GM19238 (cell line): ENCODE results near the gene HSD17B4.
"Not testable (repeated sequence)": the region's sequence is repeated elsewhere in the genome, so short reads cannot be mapped to it uniquely, and the experiment has no call there.

ENCODE experiments used
- DNase-seq: peaks from one replicate; pipeline ENCODE4 v3.0.0; 2011; ENCODE audit warnings: low spot score; ENCODE audit not compliant: insufficient read length

Gene HSD17B4

DNA sequence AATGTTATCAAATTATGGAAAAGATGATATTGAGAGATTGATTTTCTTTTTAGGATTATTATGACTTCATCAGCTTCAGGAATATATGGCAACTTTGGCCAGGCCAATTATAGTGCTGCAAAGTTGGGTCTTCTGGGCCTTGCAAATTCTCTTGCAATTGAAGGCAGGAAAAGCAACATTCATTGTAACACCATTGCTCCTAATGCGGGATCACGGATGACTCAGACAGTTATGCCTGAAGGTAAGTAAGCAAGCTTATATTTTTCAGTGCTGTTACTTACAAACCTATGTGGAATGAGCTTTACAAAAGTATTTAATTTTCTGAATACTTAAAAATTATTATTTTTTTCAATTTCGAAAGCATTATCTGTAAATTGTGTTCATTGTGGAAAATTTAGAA lies 26.5 kb downstream of the HSD17B4 start:
- DNase-seq: no peak

DNA sequence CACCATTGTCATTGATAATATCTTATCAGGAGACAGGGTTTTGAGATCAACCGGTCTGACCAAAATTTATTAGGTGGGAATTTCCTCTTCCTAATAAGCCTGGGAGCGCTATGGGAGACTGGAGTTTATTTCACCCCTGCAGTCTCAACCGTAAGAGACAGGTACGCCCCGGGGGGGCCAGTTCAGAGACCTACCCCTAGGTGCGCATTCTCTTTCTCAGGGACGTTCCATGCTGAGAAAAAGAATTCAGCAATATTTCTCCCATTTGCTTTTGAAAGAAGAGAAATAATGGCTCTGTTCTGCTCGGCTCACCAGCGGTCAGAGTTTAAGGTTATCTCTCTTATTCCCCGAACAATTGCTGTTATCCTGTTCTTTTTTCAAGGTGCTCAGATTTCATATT lies 28.3 kb downstream of the HSD17B4 start:
- not testable (repeated sequence) for DNase-seq

DNA sequence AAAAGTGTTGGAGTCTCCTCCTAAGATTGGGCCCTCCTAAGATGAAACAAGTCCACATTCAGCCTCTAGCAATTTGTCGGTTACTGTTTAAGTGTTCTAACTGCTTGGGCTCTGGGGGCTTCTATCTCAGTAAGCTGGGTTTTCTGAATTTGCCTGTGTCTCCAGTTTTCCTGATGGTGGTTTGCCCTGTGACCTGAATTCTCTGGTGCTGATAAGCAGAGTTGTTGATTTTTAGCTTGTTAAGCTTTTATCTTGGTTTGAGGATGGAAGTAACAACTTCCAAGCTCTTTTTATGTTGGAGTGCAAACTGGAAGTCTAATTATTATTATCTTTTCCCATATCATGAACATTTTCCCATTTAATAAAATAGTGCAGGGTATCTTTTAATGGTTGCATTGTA lies 30.9 kb downstream of the HSD17B4 start:
- no peak for DNase-seq

DNA sequence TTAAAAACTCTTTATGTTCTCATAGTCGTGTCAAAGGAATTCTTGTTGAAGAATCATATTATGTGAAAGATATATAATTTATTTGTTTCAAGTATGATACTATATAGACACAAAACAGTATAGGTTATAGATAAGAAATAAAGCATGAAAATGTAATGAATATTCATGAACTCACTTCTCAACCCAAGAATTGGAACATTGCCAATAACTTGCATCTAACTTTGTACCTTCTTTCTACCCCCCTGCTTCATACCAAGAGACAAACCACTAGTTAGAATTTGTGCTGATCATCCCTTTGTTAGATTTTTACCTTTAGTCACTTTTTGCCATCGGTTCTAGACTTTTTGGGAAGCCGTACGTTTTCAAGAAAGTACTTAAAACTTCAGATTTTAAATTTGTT lies 32.6 kb downstream of the HSD17B4 start:
- no peak for DNase-seq

DNA sequence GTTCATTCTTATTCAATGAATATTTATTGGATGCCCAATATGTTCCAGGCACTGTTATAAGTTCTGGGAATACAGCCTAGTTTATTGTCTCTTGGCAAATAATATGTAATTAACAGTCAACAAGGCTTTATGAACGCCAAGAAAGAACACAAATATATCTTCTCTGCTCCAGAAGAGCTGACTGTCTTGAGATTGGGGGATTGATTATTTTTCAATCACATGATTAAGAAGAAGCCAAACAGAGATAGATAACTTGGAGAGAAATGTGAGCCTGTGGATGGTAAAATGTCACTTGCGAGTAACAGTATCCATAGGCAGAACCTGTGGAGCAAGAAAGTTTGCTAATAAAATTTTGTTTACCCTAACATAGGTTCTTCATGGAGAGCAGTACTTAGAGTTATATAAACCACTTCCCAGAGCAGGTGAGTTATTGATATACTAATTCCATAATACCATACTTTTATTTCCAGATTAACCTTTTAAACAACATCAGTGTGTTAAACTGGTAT lies 49.4 kb downstream of the HSD17B4 start:
- DNase-seq: no peak

DNA sequence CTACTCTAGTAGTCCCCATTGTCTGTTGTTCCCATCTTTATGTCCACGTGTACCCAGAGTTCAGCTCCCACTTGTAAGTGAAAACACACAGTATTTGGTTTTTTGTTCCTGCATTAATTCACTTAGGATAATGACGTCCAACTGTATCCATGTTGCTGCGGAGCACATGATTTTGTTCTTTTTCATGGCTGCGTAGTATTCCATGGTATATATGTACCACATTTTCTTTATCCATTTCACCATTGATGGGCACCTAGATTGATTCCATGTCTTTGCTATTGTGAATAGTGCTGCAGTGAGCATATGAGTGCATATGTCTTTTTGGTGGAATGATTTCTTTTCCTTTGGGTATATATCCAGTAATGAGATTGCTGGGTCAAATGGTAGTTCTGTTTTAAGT lies 51.6 kb downstream of the HSD17B4 start:
- DNase-seq: not testable (repeated sequence)

DNA sequence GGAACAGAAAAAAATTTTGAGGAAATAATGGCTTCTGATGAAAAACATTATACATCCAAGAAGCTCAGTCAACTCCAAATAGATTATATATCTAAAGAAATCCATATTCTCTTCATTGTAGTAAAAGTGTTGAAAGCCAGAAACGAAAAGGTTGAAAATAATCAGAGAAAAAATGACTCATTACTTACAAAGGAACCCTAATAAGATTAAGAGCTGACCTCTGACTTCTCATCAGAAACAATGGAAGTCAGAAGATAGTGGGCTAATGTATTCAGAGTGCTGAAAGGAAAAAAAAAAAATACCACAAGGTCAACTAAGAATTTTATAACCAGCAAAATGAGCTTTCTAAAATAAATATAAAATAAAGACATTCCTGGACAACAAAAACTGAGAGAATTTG lies 60.0 kb downstream of the HSD17B4 start:
- DNase-seq: no peak

DNA sequence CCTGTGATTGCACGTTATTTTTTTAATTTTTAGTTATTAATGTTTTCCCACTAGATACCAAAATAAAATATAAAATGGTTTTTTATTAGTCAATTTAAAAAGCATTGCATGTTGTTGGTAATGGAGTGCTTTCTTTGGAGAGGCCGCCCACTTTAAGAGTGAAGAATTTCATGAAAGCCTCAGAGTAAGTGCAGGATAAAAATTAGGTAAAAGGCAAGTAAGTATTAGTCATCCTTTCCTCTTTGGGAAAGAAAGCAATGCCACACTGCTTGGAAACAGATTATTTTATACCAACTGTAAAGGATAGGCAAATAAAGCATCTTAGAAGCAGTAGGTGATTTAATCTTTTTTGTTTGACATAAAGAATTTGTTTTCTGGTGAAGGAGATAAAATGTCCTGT lies 62.9 kb downstream of the HSD17B4 start:
- no peak for DNase-seq

DNA sequence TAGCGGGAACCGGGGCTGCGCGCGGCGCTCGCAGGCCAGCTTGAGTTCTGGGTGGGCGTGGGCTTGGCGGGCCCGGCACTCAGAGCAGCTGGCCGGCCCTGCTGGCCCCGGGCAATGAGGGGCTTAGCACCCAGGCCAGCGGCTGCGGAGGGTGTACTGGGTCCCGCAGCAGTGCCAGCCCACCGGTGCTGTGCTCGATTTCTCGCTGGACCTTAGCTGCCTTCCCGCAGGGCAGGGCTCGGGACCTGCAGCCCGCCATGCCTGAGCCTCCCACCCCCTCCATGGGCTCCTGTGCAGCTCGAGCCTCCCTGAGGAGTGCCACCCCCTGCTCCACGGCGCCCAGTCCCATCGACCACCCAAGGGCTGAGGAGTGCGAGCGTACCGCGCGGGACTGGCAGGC lies 64.8 kb downstream of the HSD17B4 start:
- DNase-seq: not testable (repeated sequence)

DNA sequence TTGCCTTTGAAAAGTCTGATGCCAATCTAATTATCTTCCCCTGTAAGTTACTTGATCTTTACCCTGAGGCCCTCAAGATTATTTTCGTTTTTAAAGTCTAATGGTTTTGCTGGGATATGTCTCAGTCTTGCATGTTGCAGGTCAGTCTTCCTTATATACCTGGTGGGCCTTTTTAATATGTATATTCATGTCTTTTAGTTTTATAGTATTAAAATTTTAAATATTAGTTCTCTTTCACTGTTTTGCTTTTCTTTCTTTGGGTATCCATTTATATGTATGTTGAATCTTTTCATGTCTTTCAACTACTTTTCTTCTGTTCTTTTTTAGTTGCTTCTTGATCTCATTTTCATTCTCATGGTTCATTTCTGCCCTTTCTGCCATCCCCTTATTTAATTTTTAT lies 68.9 kb downstream of the HSD17B4 start:
- DNase-seq: no peak

DNA sequence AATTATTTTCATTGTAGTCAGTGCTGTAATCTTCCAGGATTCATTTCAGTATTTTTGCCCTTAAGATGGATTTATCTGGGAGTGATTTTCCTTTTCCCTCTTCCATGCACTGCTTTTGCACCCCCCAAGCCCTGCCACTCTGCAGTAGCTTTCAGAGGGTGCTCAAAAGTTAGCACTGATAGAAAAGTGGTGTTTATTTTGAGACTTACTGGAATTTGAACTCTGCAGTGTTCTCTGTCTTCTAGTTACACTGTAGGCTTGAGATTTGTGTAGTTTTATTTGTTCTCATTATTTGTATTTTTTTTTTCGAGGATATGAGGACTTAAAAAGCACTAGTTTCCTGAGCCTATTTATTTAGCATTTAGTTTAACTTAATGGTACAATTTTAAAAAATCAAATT lies 70.5 kb downstream of the HSD17B4 start:
- no peak for DNase-seq

DNA sequence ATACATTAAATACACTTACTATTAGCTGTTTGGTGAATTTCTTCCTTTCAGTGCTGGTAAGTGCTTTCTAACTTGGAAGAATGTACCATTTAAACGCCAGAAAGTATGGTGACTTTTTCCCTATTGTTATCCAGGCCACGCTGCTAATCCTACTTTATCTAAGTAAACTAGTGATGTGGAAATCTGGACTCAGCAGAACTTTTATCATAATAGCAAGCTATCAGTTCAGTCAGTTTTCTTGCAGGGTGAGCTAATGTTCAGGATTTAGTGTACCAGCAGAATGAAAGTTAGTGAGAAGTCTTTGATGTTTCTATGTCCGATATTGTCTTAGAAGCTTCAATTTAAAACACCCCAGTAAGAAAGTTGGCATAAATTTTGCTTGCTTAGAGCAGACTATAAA lies 72.2 kb downstream of the HSD17B4 start:
- DNase-seq: no peak

DNA sequence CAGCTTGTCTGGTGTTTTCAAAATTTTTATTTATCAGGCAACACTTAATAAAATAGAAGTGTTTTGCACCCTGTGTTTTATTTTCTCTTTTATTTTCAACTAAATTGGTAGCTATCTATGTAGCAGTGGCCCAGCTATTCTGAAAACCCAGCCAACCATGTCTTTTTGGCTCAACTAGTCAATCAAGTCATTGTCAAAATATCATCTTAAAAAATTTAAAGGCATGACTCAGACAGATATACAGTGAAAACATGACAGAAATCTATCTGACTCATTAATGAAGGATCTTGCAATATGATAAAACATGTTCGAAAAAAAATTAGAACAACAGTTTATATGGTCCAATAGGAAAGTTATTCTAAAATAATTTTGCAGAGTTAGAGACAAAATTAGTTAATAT lies 75.1 kb downstream of the HSD17B4 start:
- DNase-seq: no peak

DNA sequence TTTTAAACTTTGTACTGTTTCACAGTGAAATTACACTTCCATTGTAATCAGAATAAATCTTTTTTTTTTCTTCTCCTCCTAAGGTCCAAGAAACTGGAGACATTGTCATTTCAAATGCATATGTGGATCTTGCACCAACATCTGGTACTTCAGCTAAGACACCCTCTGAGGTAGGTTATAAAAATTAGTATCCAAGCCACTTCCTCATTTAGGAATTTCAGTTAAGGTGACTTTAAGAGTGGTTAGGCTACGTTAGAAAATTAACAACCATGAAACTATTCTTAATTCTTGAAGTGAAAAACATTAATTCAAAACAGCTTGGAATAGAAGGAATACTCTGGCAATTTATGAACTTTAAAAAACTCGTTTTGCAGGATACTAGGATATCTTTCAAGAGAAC lies 77.5 kb downstream of the HSD17B4 start:
- no peak for DNase-seq

DNA sequence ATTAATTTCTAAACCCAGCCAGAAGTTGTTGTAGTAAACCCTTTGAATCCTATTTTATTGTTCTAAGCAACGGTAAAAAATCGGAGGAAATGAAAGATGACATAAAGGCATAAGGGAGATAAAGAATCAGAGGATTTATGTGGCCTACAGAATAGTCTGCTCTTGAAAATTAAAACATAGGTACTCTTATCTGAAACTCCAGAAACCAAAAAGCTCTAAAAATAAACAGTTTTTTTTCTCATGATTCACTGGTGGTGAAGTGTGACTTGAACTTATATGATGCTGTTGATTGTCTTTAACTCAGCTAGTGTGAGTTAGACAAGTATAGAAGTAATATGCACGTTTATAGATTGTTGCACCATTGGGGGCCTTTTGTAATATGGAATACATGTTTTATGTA lies 80.3 kb downstream of the HSD17B4 start:
- no peak for DNase-seq

DNA sequence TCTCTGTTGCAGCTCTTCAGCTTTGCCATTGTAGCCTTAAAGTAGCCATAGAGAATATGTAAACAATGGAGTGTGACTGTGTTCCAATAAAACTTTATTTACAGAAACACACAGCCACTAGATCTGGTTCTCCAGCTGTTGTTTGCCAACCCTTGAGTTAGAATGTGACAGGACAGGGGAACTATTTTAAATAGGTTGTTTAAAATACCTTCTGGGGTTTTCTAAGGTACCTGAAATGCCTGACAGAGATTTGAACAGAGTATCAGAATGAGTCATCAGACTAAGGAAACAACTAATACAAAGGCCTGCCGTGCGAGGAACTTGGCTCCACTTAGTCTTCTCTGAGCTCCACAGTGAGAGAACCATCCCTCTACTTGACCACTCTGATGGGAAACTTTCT lies 85.4 kb downstream of the HSD17B4 start:
- peak; percentile 6 for DNase-seq

DNA sequence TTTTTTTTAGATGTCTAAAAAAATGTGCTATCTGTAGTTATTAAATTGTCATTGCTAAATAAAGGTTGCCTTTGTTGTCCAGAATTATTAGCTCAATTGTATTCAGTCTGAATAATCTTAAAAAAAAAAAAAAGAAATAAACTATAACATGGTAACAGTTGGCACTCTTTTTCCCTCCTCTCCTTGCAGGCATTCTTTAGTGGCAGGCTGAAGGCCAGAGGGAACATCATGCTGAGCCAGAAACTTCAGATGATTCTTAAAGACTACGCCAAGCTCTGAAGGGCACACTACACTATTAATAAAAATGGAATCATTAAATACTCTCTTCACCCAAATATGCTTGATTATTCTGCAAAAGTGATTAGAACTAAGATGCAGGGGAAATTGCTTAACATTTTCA lies 89.4 kb downstream of the HSD17B4 start:
- no peak for DNase-seq

DNA sequence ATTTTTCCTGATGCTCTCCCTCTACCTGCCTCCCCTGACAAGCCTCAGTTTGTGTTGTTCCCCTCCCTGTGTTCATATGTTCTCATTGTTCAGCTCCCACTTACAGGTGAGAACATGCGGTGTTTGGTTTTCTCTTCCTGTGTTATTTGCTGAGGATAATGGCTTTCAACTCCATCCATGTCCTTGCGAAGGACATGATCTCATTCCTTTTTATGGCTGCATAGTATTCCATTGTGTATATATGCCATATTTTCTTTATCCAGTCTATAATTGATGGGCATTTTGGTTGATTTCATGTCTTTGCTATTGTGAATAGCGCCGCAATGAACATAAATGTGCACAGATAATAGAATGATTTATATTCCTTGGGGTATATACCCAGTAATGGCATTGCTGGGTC lies 99.5 kb downstream of the HSD17B4 start:
- no peak for DNase-seq

DNA sequence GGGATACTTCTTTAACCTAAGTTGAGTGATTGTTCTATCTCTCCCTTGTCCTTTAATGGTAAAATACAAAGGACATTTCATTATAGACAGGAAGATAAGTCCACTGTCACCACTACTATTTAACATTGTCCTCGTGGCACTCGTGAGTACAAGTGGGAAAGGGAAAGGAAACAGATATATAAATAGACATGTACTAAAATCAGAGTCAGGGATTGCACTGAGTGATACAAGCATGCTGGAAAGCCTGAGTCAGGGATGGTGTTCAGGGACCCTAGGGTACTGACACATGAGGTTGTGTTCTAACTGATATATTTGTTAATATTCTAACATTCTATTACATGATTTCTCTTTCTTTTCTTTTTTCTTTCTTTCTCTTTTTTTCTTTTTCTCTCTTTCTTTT lies 102.3 kb downstream of the HSD17B4 start:
- no peak for DNase-seq

DNA sequence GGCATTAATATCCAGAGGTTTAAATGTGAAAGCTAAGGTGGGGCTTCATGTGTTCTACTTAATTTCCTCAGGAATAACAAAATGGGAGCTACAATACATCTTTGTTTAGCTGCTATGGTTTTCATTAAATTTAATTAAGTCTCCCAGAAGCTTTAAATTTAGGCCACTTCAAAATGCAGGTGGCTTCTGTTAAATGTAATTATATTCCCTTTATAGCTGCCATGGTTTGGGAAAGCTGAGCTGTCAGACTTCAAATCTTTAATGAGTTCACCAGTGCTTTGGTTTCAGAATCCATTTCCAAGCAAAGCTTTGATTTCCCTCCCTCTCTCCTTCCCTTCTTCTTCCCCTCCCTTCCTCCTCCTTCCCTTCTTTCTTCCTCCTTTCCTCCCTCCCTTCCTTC lies 118.6 kb downstream of the HSD17B4 start:
- no peak for DNase-seq

DNA sequence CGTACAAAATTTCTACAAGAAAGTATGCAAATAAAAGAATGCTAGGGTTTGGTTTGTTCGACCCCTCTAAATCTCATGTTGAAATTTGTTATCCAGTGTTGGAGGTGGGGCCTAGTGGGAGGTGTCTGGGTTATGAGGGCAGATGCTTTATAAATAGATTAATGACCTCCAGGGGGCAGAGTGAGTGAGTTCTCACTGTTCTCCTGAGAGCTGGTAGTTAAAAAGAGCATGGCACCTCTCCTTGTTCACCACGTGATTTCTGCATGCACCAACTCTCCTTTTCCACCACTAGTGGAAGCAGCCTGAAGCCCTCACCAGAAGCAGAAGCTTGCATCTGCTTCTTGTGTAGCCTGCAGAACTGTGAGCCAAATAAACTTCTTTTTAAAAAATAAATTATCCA lies 126.6 kb downstream of the HSD17B4 start:
- no peak for DNase-seq

DNA sequence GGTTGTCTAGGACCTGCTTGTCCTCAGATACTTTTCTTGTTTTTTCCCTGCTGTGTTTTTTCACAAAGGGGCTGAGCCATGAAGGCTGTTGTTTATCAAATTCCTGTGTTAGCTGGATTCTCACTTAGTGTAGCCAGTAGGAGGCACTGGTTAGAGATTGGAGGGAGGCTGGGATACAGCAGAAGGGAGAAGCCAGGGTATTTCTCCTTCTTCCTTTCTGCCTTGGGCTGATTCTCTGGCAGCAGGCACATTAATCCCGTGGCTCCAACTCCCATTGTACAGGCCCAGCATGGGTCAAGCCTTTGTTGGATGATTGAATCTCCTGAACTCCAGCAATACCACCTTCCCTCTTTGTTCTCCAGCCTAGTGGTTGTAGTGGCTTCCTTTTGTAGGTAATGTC lies 130.7 kb downstream of the HSD17B4 start:
- no peak for DNase-seq

DNA sequence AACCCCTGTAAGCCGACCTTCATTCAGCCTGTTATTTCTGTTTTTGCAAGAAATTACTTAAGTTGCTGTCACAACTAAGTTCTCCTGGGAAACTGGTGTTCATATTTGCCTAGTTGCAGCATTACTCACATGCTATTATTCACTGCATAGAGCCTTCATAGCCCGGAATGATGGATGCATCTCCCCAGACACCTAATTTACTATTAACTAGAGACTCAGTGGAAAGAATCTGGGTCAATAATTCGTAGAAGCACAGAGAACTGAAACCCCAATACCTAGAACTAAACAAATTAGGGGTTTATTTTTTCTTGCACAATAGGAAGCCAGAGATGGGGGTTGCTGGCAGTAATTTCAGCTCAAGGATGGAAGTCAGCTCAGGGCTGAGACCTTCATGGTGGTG lies 131.4 kb downstream of the HSD17B4 start:
- DNase-seq: peak; percentile 5
